Measurements from ENCODE around the gene SCD5. TPM values are rescaled to one million over a fixed set of nuclear protein-coding genes. Genes with fewer than 3 reads are reported as not detected.

Gene SCD5
- polyA plus RNA-seq, 10 donors, result 8.5 to 17.3 (median 11.9) TPM

GRCh38 chr4:82797405-82798111 lies 1.0 kb downstream of the SCD5 start:
- peak in 1 of 3 donors; percentile 69 for DNase-seq

- peak in 1 of 3 donors; percentile 44 for DNase-seq
Measured at GRCh38 chr4:82797040-82797404, 1.6 kb downstream of the SCD5 start.

GRCh38 chr4:82792912-82793649 lies 5.5 kb downstream of the SCD5 start:
- no peak for DNase-seq

GRCh38 chr4:82791179-82791578 lies 7.4 kb downstream of the SCD5 start:
- no peak for DNase-seq

DNA sequence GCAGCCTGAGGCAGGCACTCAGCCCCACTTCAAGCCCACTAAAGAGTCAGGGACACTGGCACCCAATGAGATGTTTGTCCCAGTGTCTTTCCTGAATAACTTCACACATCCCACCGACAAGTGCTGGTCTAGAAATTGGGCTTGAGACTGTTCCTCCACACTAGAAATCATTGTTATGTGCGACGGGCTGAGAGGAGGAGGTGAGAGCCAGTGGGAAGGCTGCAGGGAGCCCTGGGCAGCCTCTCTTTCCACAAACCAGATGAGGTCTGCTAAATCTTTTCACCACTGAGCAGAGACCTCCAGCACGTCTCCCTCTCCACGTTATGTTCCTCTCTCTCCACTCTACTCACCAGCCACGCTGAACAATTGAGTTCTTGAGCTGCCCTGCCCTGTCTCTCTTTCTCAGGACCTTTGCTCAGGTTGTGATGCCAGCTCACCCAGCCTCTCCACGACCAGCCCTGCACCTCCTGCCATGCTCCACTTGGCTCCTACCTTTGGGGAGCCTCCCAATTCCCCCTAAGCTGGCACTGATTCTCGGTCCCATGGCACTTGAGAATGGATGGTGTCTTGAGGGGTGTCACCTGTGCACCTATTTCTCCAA lies 8.4 kb downstream of the SCD5 start:
- no peak for DNase-seq

DNA sequence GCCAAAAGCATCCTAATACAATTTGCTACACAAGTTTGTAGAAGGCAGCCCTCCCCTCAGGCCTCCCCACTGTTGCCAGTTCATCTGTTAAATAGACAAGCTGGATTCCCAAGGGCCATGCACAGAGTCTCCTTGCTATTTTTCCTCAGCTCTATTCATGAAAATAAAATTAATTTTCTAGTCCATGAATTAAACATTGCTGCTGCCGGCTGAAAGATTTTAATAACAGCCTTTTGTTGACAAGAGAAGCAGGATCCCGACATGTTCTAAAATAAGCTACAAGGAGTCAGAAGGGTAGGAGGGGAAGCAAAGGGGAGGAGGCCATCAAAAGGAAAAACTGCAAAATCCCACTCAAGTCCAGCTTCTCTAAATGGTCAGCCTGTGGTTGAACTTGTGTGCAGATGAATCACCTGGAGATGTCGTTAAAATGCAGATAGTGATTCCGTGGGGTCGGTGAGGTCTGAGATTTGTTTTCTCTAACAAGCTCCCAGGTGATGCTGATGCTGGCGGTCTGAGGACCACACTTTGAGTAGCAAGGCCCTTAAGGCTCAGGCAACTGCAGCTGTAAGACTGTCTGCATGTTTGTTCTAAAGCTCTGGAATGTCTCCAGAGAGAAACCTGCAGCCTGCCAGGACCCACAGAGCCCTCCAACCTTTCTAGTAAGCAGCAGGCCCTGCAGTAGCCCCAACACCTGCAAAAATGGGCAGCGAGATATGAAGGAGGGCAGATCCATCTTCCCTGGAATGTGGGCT lies 9.4 kb downstream of the SCD5 start:
- DNase-seq, result no peak

DNA sequence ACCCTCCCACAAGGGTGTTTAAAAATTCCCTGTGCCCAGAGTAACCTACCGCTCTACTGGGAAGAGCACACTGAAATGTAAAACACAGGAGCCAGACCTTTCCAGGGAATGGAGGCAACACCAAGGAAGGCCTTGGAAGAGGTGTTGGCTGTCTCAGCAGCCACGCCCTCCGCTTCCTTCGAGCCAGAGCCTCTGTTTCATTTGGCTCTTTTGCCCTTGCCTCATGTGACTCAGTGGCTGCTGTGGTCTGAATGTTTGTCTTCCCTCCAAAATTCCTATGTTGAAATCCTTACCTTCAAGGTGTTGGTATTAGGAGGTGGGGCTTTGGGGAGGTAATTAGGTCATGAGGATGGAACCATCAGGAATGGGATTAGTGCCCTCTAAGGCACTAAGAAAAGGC lies 11.3 kb downstream of the SCD5 start:
- no peak for DNase-seq

DNA sequence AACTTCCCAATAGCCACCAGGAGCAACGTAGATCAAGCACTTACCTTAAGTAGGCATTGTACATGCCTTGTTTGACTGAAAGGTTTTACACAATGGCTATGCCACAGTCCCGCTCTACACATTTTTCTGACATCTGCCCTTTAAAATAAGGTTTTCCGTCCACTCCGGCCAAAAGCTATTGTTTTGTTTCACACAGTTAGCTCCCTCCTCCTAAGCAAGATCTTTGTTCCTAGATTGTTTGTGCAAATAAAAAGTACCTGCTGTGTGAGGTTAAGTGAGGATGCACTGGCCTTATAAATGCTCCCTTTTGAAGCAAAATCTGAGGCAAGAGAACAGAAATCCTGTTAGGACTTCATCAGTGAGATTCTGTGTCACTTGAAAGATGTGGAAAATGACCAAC lies 11.8 kb downstream of the SCD5 start:
- no peak for DNase-seq

GRCh38 chr4:82785611-82786400 lies 12.8 kb downstream of the SCD5 start:
- DNase-seq, result peak in 1 of 3 donors; percentile 82

DNA sequence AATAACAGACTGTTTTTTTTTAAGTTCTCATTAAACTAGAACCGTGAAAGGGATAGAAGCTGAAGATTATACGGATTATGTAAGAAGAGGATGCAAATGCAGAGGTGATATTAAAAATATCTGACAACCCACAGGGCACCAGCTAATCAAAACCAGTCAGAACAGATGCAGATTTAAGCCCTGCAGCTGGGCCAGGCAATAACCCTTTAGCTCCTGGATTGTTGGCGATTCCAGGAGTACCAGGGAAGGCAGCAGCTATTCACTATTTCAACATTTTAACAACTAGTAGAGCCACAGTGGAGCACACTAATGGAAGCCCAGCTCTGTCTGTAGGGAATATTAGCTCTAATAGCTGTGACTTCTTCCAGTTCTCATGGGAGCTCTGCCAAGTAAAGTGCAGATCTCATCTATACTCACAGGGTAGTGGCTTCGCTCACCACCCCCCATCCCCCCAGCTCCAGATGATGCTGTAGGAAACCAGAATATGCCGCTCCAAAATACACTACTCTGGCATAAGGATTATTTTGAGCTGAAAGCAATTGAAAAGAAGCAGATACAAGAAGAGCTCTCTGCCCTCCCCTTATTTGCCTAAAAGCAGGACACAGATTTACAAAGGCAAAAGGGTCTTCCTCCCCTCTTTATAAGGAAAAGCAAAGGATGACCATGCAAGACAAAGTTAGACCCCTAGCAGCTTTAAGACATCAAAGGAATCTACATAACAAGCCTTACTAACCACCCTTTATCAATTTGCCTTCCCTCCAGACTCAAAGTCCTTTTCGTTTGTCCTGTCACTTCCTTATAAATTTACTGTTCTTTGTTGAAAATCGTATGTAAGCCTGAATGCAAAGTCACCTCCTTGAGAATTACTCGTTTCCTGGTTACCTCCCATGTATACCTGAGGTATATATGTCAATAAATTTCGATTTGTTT lies 13.7 kb downstream of the SCD5 start:
- DNase-seq, result peak in 2 of 3 donors; percentile 29 to 62

GRCh38 chr4:82782626-82783345 lies 15.8 kb downstream of the SCD5 start:
- DNase-seq, result peak in 1 of 3 donors; percentile 20

DNA sequence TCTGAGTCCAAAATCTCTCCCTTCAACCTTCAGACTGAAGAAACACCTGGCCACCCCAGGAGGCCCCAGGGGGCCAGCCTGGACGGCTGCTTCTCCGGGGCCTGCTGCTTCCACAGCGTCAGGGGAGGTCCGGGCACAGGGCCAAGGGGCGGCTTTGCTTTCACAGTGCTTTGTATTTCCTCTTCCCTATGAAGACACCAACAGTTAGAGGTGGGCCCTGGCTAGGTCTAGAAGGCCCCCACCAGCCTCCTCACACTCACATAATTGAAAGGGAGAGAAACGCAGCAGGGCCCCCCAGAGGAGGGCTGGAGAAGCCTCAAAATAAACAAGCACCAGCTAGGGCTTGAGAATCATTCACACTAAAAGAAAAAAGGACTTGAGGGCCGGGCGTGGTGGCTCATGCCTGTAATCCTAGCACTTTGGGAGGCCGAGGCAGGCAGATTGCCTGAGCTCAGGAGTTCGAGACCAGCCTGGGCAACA lies 17.8 kb downstream of the SCD5 start:
- peak; percentile 61 to 83 (median 74) for DNase-seq

- DNase-seq, result peak in 1 of 3 donors; percentile 25
Measured at GRCh38 chr4:82780170-82780751, 18.3 kb downstream of the SCD5 start.

DNA sequence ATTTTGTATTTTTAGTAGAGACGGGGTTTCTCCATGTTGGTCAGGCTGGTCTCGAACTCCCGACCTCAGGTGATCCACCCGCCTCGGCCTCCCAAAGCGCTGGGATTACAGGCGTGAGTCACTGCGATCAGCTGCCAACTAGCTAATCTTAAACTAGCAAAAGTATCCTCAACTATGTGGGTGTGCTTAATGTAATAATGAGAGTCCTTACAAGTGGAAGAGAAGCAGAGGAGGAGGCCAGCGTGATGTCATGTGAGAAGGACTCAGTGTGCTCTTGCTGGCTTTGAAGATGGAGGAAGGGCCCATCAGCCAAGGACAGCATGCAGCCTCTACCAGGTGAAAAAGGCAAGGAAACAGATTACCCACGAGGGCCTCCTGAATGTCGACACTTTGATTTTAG lies 19.6 kb downstream of the SCD5 start:
- DNase-seq, result no peak

DNA sequence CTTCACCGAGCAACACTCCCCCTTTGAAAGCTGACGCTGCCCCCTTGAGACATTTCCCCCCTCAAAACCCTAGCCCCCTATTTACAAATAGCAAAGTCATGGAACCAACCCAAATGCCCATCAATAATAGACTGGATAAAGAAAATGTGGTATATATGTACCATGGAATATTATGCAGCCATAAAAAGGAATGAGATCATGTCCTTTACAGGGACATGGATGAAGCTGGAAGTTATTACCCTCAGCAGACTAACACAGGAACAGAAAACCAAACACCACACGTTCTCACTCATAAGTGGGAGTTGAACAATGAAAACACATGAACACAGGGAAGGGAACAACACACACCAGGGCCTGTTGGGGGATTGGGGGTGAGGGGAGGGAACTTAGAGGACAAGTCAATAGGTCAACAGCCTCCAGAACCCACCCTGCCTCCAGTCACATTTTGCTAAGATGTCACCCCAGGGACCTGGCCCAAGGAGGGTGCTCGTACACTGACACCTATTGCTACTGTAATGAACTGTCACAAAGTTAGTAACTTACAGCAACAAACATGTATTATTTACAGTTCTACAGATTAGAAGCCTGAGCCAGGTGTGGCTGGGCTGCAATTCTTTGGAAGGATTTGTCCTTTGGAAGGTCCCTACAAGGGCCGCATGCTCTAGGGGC lies 20.6 kb downstream of the SCD5 start:
- no peak for DNase-seq

- DNase-seq, result peak in 1 of 3 donors; percentile 41
Measured at GRCh38 chr4:82776925-82777542, 21.6 kb downstream of the SCD5 start.

- no peak for DNase-seq
Measured at GRCh38 chr4:82775243-82775642, 23.4 kb downstream of the SCD5 start.

DNA sequence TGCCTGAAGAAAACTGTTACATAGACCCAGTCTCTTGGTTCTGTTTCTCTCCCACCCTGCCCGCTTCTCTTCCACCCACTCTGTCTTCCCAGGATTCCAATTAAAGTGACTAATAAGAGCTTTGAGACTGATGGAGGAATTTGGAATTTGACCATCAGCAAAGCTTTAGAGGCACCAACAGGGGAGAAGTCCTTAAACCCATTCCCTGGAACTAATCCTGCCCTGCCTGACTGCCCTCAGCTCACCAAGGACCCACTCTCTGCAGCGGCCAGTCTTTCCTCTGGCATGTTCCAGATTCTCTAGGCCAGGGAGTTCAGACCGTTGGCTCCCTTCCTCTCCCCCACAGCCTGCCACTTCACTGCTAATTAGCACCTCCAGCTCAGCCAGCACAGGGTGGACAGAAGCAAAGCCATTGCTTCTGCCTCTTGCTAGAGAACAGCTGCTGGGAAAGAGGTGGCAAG lies 23.9 kb downstream of the SCD5 start:
- no peak for DNase-seq
